SK-N-SH treated with all-trans-retinoic acid at 6 μM for 48 hours (cell line): Measurements from ENCODE around the gene SARDH.

Experiments
- ATAC-seq: fragments of 200-7000 bp; cut with Tn5 transposase; 3 replicates; pipeline ENCODE4 v1.9.1; 2020; ENCODE audit warnings: mild to moderate bottlenecking, moderate library complexity
- ARNTL ChIP-seq: fragments of 450-650 bp; formaldehyde crosslinking; IDR thresholded peaks from 2 replicates; pipeline ENCODE4 v1.5.0; 2020; ENCODE audit warnings: low read depth, mild to moderate bottlenecking, moderate library complexity, borderline replicate concordance
- BACH2 ChIP-seq: fragments of 250-450 bp; sonication (Bioruptor Pico); IDR thresholded peaks from 2 replicates; pipeline ENCODE4 v1.9.0; 2021; ENCODE audit warnings: mild to moderate bottlenecking, borderline replicate concordance
- CSDC2 ChIP-seq: fragments of 250-450 bp; sonication (Bioruptor Pico); IDR thresholded peaks from 2 replicates; pipeline ENCODE4 v1.5.0; 2020; ENCODE audit warnings: mild to moderate bottlenecking, moderate library complexity
- ESRRG ChIP-seq: fragments of 250-450 bp; sonication (Bioruptor Pico); IDR thresholded peaks from 2 replicates; pipeline ENCODE4 v1.6.1; 2021; ENCODE audit warnings: mild to moderate bottlenecking
- GLIS3 ChIP-seq: fragments of 250-450 bp; sonication (Bioruptor Pico); IDR thresholded peaks from 2 replicates; pipeline ENCODE4 v1.5.0; 2020; ENCODE audit warnings: mild to moderate bottlenecking, moderate library complexity
- ISL1 ChIP-seq: fragments of 250-450 bp; sonication (Bioruptor Pico); IDR thresholded peaks from 2 replicates; pipeline ENCODE4 v2.1.2; 2022; ENCODE audit warnings: mild to moderate bottlenecking, moderate library complexity
- PPARA ChIP-seq: fragments of 250-450 bp; sonication (Bioruptor Pico); IDR thresholded peaks from 2 replicates; pipeline ENCODE4 v1.5.0; 2020; ENCODE audit warnings: mild to moderate bottlenecking, borderline replicate concordance
- RARB ChIP-seq: fragments of 250-450 bp; sonication (Bioruptor Pico); IDR thresholded peaks from 2 replicates; pipeline ENCODE4 v1.8.0; 2021; ENCODE audit warnings: mild to moderate bottlenecking, moderate library complexity
- SNAI2 ChIP-seq: fragments of 250-450 bp; sonication (Bioruptor Pico); IDR thresholded peaks from 2 replicates; pipeline ENCODE4 v1.5.0; 2020; ENCODE audit warnings: mild to moderate bottlenecking, moderate library complexity
- TCF4 ChIP-seq: fragments of 250-450 bp; sonication (Bioruptor Pico); IDR thresholded peaks from 2 replicates; pipeline ENCODE4 v1.8.0; 2021; ENCODE audit warnings: mild to moderate bottlenecking, moderate library complexity, borderline replicate concordance
- TOX ChIP-seq: fragments of 250-450 bp; sonication (Bioruptor Pico); IDR thresholded peaks from 2 replicates; pipeline ENCODE4 v1.8.0; 2021; ENCODE audit warnings: mild to moderate bottlenecking, moderate library complexity, borderline replicate concordance
- ZC3H10 ChIP-seq: fragments of 250-450 bp; sonication (Bioruptor Pico); IDR thresholded peaks from 2 replicates; pipeline ENCODE4 v1.5.1; 2021; ENCODE audit warnings: mild to moderate bottlenecking, moderate library complexity
- ZFP30 ChIP-seq: fragments of 450-650 bp; formaldehyde crosslinking; IDR thresholded peaks from 2 replicates; pipeline ENCODE4 v1.5.0; 2022; ENCODE audit warnings: mild to moderate bottlenecking, moderate library complexity
- ZNF70 ChIP-seq: fragments of 450-650 bp; formaldehyde crosslinking; IDR thresholded peaks from 2 replicates; pipeline ENCODE4 v1.5.0; 2020; ENCODE audit warnings: mild to moderate bottlenecking, moderate library complexity
- ZNF8 ChIP-seq: fragments of 450-650 bp; formaldehyde crosslinking; IDR thresholded peaks from 2 replicates; pipeline ENCODE4 v1.5.0; 2020; ENCODE audit warnings: mild to moderate bottlenecking, moderate library complexity
- TF ChIP-seq, protein P1 (sequence below): fragments of 250-450 bp; sonication (Bioruptor Pico); IDR thresholded peaks from 2 replicates; pipeline ENCODE4 v1.5.1; 2021; ENCODE audit warnings: mild to moderate bottlenecking, moderate library complexity
- TF ChIP-seq, protein P2 (sequence below): fragments of 250-450 bp; sonication (Bioruptor Pico); IDR thresholded peaks from 2 replicates; pipeline ENCODE4 v1.8.0; 2021; ENCODE audit warnings: low read depth, mild to moderate bottlenecking, moderate library complexity, borderline replicate concordance
- TF ChIP-seq, protein P3 (sequence below): fragments of 250-450 bp; sonication (Bioruptor Pico); IDR thresholded peaks from 2 replicates; pipeline ENCODE4 v1.5.1; 2020; ENCODE audit warnings: low read depth, mild to moderate bottlenecking, moderate library complexity
- TF ChIP-seq, protein P4 (sequence below): fragments of 250-450 bp; sonication (Bioruptor Pico); IDR thresholded peaks from 2 replicates; pipeline ENCODE4 v1.5.0; 2020; ENCODE audit warnings: mild to moderate bottlenecking, moderate library complexity

Gene SARDH

DNA sequence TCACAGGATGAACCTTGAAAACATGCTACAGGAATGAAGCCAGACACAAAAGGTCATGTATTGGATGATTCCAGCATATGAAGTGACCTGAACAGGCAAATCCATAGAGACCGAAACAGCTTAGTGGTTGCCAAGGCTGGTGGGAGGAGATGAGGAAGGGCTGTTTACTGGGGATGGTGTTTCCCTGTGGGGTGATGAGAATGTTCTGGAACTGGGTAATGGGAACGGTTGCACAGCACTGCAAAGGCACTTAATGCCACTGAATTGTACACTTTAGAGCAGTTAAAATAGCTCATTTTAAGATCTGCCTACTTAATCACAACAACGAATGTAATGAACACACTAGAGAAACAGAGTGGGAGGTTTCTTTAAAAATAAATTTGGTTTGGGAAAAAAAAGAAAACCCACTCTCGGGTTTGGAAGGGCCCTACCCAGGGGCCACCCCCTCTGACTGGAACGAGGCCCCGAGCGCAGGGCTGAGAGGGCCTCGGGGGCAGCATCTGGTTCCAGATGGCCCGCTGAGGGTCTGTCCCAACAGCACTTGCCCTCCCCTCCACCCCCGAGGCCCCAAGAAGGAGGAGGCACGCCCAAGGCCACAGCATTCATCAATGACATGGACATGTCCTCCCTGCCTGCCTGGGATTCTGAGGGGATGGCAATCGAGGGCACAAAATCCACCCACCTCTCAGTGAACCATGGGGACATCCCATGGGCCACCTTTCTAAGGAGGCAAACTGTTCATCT, 31.7 kb downstream of the SARDH start:
- no peak for ATAC-seq
- no peak for TF ChIP-seq ISL1
- no peak for TF ChIP-seq PPARA (CRISPR knock-in tag)
- no peak for TF ChIP-seq ARNTL (CRISPR knock-in tag)
- TF ChIP-seq TOX (CRISPR knock-in tag), result no peak
- no peak for TF ChIP-seq CSDC2 (CRISPR knock-in tag)
- TF ChIP-seq, protein P1, sequence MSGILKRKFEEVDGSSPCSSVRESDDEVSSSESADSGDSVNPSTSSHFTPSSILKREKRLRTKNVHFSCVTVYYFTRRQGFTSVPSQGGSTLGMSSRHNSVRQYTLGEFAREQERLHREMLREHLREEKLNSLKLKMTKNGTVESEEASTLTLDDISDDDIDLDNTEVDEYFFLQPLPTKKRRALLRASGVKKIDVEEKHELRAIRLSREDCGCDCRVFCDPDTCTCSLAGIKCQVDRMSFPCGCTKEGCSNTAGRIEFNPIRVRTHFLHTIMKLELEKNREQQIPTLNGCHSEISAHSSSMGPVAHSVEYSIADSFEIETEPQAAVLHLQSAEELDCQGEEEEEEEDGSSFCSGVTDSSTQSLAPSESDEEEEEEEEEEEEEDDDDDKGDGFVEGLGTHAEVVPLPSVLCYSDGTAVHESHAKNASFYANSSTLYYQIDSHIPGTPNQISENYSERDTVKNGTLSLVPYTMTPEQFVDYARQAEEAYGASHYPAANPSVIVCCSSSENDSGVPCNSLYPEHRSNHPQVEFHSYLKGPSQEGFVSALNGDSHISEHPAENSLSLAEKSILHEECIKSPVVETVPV, result no peak
- TF ChIP-seq ZNF8 (CRISPR knock-in tag), result no peak
- TF ChIP-seq ESRRG, result no peak
- no peak for TF ChIP-seq GLIS3 (CRISPR knock-in tag)
- TF ChIP-seq RARB (CRISPR knock-in tag), result no peak
- TF ChIP-seq, protein P2, sequence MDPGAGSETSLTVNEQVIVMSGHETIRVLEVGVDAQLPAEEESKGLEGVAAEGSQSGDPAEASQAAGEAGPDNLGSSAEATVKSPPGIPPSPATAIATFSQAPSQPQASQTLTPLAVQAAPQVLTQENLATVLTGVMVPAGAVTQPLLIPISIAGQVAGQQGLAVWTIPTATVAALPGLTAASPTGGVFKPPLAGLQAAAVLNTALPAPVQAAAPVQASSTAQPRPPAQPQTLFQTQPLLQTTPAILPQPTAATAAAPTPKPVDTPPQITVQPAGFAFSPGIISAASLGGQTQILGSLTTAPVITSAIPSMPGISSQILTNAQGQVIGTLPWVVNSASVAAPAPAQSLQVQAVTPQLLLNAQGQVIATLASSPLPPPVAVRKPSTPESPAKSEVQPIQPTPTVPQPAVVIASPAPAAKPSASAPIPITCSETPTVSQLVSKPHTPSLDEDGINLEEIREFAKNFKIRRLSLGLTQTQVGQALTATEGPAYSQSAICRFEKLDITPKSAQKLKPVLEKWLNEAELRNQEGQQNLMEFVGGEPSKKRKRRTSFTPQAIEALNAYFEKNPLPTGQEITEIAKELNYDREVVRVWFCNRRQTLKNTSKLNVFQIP, result no peak

DNA sequence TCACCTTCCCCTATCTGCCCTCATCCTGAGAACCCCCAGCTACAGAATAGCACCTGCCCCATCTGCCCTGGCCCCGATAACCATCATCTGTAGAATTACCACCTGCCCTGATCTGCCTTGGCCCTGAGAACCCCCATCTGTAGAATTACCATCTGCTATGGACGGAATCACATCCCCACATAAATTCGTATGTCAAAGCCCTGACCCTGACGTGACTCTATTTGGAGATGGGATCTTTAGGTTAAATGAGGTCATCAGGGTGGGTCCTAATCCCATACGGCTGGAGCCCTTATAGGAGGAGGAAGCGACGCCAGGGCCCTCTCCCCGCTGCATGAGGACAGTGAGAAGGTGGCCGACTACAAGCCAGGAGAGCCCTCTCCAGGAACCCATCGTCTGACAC, 32.6 kb downstream of the SARDH start:
- no peak for ATAC-seq
- TF ChIP-seq CSDC2 (CRISPR knock-in tag), result no peak
- no peak for TF ChIP-seq TOX (CRISPR knock-in tag)
- TF ChIP-seq SNAI2 (CRISPR knock-in tag), result no peak
- no peak for TF ChIP-seq BACH2
- TF ChIP-seq TCF4 (CRISPR knock-in tag), result no peak
- TF ChIP-seq ISL1, result no peak
- TF ChIP-seq, protein P3, sequence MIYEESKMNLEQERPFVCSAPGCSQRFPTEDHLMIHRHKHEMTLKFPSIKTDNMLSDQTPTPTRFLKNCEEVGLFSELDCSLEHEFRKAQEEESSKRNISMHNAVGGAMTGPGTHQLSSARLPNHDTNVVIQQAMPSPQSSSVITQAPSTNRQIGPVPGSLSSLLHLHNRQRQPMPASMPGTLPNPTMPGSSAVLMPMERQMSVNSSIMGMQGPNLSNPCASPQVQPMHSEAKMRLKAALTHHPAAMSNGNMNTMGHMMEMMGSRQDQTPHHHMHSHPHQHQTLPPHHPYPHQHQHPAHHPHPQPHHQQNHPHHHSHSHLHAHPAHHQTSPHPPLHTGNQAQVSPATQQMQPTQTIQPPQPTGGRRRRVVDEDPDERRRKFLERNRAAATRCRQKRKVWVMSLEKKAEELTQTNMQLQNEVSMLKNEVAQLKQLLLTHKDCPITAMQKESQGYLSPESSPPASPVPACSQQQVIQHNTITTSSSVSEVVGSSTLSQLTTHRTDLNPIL (CRISPR knock-in tag), result no peak
- TF ChIP-seq ZFP30 (CRISPR knock-in tag), result no peak
- no peak for TF ChIP-seq ZNF70 (CRISPR knock-in tag)
- TF ChIP-seq, protein P4, sequence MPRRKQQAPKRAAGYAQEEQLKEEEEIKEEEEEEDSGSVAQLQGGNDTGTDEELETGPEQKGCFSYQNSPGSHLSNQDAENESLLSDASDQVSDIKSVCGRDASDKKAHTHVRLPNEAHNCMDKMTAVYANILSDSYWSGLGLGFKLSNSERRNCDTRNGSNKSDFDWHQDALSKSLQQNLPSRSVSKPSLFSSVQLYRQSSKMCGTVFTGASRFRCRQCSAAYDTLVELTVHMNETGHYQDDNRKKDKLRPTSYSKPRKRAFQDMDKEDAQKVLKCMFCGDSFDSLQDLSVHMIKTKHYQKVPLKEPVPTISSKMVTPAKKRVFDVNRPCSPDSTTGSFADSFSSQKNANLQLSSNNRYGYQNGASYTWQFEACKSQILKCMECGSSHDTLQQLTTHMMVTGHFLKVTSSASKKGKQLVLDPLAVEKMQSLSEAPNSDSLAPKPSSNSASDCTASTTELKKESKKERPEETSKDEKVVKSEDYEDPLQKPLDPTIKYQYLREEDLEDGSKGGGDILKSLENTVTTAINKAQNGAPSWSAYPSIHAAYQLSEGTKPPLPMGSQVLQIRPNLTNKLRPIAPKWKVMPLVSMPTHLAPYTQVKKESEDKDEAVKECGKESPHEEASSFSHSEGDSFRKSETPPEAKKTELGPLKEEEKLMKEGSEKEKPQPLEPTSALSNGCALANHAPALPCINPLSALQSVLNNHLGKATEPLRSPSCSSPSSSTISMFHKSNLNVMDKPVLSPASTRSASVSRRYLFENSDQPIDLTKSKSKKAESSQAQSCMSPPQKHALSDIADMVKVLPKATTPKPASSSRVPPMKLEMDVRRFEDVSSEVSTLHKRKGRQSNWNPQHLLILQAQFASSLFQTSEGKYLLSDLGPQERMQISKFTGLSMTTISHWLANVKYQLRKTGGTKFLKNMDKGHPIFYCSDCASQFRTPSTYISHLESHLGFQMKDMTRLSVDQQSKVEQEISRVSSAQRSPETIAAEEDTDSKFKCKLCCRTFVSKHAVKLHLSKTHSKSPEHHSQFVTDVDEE (CRISPR knock-in tag), result no peak
- no peak for TF ChIP-seq PPARA (CRISPR knock-in tag)

DNA sequence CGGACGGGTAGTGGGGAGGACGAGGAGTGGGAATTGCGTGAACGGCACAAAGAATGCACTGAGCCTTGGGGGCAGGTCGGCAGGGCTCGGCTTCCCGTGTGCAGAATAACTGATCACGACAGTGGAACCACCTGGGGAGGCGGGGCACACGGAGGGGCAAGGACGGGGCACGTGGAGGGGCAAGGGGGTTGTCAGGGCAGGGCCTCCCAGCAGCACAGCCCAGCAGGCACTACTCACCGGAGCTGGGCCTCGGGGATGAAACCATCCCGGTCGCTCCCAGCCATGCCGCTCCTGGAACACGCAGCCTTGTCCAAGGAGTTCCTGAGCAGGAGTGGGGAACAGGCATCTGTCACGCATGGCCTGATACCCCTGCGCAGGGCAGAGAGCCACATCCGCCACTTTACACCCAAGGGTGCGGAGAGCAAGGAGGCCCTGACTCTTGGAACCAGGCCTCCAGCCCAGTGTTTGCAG, 33.4 kb downstream of the SARDH start:
- ATAC-seq, result no peak
- TF ChIP-seq ISL1, result no peak
- no peak for TF ChIP-seq ARNTL (CRISPR knock-in tag)
- no peak for TF ChIP-seq ZNF8 (CRISPR knock-in tag)
- TF ChIP-seq, protein P4 (CRISPR knock-in tag), result no peak
- TF ChIP-seq, protein P2, result no peak
- TF ChIP-seq RARB (CRISPR knock-in tag), result no peak
- TF ChIP-seq CSDC2 (CRISPR knock-in tag), result no peak
- TF ChIP-seq ZC3H10 (CRISPR knock-in tag), result no peak
- no peak for TF ChIP-seq BACH2
- TF ChIP-seq PPARA (CRISPR knock-in tag), result no peak
- TF ChIP-seq, all 23 proteins: peak for 0
